K562 (cell line): ENCODE results near the gene RHEBL1. TPM values are rescaled to one million over a fixed set of nuclear protein-coding genes. Genes with fewer than 3 reads are reported as not detected.

Source experiments
- ARID3B ChIP-seq: fragments of 250-450 bp; sonication (Bioruptor Pico); IDR thresholded peaks from 2 replicates; pipeline ENCODE4 v1.4.0; 2020; ENCODE audit warnings: borderline replicate concordance
- CBFA2T3 ChIP-seq: fragments of 450-650 bp; IDR thresholded peaks from 2 replicates; pipeline ENCODE4 v1.6.1; 2017
- CHAMP1 ChIP-seq: fragments of 450-650 bp; IDR thresholded peaks from 2 replicates; pipeline ENCODE4 v1.6.1; 2016; ENCODE audit warnings: mild to moderate bottlenecking
- FIP1L1 ChIP-seq: fragments of 200-400 bp; formaldehyde crosslinking; IDR thresholded peaks from 2 replicates; pipeline ENCODE4 v1.6.1; 2018; ENCODE audit warnings: mild to moderate bottlenecking, low read depth, low read length; ENCODE audit not compliant: poor library complexity, severe bottlenecking
- FOXJ2 ChIP-seq: fragments of 200-800 bp; sonication (Bioruptor generic); IDR thresholded peaks from 2 replicates; pipeline ENCODE4 v1.6.1; 2016; ENCODE audit warnings: missing genetic modification characterization, missing compliant biosample characterization
- HMG20A ChIP-seq: fragments of 450-650 bp; formaldehyde crosslinking; conservative IDR thresholded peaks from 2 replicates; pipeline ENCODE4 v1.4.0; 2020; ENCODE audit warnings: mild to moderate bottlenecking, mixed read lengths
- NR2F6 ChIP-seq: fragments of 450-650 bp; formaldehyde crosslinking; IDR thresholded peaks from 2 replicates; pipeline ENCODE4 v1.4.0; 2020; ENCODE audit warnings: mild to moderate bottlenecking
- POLR2B ChIP-seq: fragments of 450-650 bp; IDR thresholded peaks from 2 replicates; pipeline ENCODE4 v1.6.1; 2018; ENCODE audit warnings: low read depth; ENCODE audit not compliant: partially characterized antibody
- POLR2H ChIP-seq: IDR thresholded peaks from 2 replicates; pipeline ENCODE4 v1.6.1; 2016; ENCODE audit warnings: missing genetic modification characterization, low read depth, mild to moderate bottlenecking, control low read depth, missing compliant biosample characterization, moderate library complexity
- SMAD3 ChIP-seq: fragments of 450-650 bp; formaldehyde crosslinking; conservative IDR thresholded peaks from 2 replicates; pipeline ENCODE4 v1.4.0; 2020; ENCODE audit warnings: mild to moderate bottlenecking
- SMARCC2 ChIP-seq: fragments of 450-650 bp; IDR thresholded peaks from 2 replicates; pipeline ENCODE4 v1.6.1; 2017; ENCODE audit warnings: antibody characterized with exemption, moderate library complexity, mild to moderate bottlenecking, low read depth
- ZNF134 ChIP-seq: fragments of 250-450 bp; sonication (Bioruptor Pico); conservative IDR thresholded peaks from 2 replicates; pipeline ENCODE4 v1.4.0; 2020
- ZNF263 ChIP-seq: sonication (generic); formaldehyde crosslinking; IDR thresholded peaks from 2 replicates; pipeline ENCODE4 v1.8.0; 2022; ENCODE audit warnings: mild to moderate bottlenecking, missing genetic modification reagents, borderline replicate concordance
- ZNF316 ChIP-seq: fragments of 450-650 bp; IDR thresholded peaks from 2 replicates; pipeline ENCODE4 v1.6.1; 2016
- ZNF507 ChIP-seq: conservative IDR thresholded peaks from 2 replicates; pipeline ENCODE4 v1.6.1; 2017; ENCODE audit warnings: missing genetic modification characterization, missing compliant biosample characterization
- ZNF57 ChIP-seq: fragments of 450-650 bp; formaldehyde crosslinking; IDR thresholded peaks from 2 replicates; pipeline ENCODE4 v1.4.0; 2020; ENCODE audit warnings: mild to moderate bottlenecking, moderate library complexity
- polyA plus RNA-seq, 8 experiments: library from polyadenylated mRNA; depleted of rRNA in 4 of 8; stranded (reverse) in 5 of 8; unstranded in 3 of 8; fragments of >200 nt; fragmentation: Nextera tagmentation in 2 of 8; fragmentation: Illumina TruSeq in 1 of 8; extraction: Ambion mirVana in 2 of 8; extraction: Trizol in 1 of 8; gene quantifications; 2 replicates each; pipeline versions ENCODE4 v1.2.1 to v1.2.3, GENCODE V29; 2011 to 2014; ENCODE audit warnings: inconsistent platforms in 1 of 8, missing spikeins in 1 of 8
- total RNA-seq, 7 experiments: library from RNA; depleted of rRNA in 6 of 7; stranded (reverse); fragments of >200 nt in 6 of 7; fragmentation: Illumina TruSeq in 2 of 7; extraction: Trizol in 2 of 7; gene quantifications; 2 replicates each; pipeline versions ENCODE4 v1.2.1 to v1.2.3, GENCODE V29; 2011 to 2021; ENCODE audit warnings: low replicate concordance in 1 of 7
- TF ChIP-seq, protein P1 (sequence below): fragments of 450-650 bp; conservative IDR thresholded peaks from 2 replicates; pipeline ENCODE4 v1.6.1; 2016; ENCODE audit warnings: missing genetic modification characterization, low read depth, mild to moderate bottlenecking, control low read depth, missing compliant biosample characterization
- TF ChIP-seq, protein P2 (sequence below), 2 experiments: fragments of 450-650 bp in 1 of 2; sonication (generic) in 1 of 2; formaldehyde crosslinking in 1 of 2; IDR thresholded peaks in 1 of 2; conservative IDR thresholded peaks in 1 of 2; 2 replicates each; pipeline versions ENCODE4 v1.6.1 to v1.8.1; 2016 to 2023; ENCODE audit warnings: mild to moderate bottlenecking in 2 of 2, moderate library complexity in 2 of 2, inconsistent platforms in 1 of 2, missing genetic modification reagents in 1 of 2
- TF ChIP-seq, protein P3 (sequence below): fragments of 450-650 bp; formaldehyde crosslinking; IDR thresholded peaks from 2 replicates; pipeline ENCODE4 v1.4.0; 2020; ENCODE audit warnings: mild to moderate bottlenecking

Gene RHEBL1
- total and polyA plus RNA-seq, 9 of the 15 experiments (the other 6 are each of a cell fraction or from before 2014, with no cell fraction given) = 4.3 to 36.1 (median 8.2) TPM

DNA sequence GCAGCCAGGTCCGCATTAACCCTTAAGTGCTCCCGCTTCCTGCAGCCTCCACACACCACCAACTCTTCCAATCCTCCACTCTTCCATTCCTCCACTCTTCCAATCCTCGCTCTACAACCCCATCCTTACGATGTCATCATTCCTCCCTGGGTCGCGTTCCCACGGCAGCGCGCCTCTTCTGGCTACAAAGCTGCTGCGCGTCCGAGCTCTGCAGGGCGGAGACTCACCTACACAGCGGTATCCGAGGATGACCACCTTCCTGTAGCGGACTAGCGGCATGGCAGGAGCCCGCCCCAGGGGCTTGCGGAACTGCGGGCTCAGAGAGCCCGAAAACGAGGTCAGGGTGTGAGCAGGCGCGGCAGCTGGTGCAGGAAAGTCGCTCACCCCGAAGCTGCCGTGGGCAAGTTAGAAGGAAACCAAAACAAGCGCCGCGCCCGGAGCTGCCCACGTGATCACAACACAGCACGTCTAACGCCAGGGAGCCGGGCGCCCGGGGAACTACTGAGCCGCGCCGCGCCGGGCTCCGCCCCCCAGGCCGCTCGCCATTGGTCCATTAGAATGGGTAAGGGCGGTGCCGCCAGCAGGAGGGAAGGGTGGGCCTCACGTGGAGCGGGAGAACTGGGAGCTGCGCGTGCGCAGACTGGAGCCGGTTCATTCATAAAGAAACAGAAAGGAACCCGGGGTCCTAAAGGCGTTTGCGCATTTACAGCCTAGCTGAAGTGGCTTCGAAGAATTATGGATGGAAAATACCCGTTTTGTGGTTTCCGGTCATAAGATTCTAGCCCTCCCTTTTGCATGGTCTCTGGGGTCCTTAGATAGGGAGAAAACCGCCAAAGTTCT lies at the start of gene RHEBL1 (continued):
- TF ChIP-seq, protein P1, sequence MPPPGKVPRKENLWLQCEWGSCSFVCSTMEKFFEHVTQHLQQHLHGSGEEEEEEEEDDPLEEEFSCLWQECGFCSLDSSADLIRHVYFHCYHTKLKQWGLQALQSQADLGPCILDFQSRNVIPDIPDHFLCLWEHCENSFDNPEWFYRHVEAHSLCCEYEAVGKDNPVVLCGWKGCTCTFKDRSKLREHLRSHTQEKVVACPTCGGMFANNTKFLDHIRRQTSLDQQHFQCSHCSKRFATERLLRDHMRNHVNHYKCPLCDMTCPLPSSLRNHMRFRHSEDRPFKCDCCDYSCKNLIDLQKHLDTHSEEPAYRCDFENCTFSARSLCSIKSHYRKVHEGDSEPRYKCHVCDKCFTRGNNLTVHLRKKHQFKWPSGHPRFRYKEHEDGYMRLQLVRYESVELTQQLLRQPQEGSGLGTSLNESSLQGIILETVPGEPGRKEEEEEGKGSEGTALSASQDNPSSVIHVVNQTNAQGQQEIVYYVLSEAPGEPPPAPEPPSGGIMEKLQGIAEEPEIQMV (tag) = no peak
- TF ChIP-seq ZNF134 (CRISPR knock-in tag) (no peak), CBFA2T3 (no peak), FOXJ2 (tag) (no peak), POLR2H (tag) (no peak), CHAMP1 (no peak), ZNF263 (CRISPR knock-in tag) (no peak), SMAD3 (no peak), FIP1L1 (no peak), ZNF507 (tag) (no peak), NR2F6 (CRISPR knock-in tag) (no peak), ARID3B (CRISPR knock-in tag) (no peak; the same call in 1 of the 2 replicates), POLR2B (peak; percentile 36), SMARCC2 (no peak), HMG20A (no peak), ZNF316 (peak; percentile 14; the same call in 1 of the 2 replicates), ZNF57 (no peak)
- TF ChIP-seq, protein P2, sequence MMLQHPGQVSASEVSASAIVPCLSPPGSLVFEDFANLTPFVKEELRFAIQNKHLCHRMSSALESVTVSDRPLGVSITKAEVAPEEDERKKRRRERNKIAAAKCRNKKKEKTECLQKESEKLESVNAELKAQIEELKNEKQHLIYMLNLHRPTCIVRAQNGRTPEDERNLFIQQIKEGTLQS (IDR thresholded peaks at IDR 0.05) = peak; percentile 88
- TF ChIP-seq, protein P2 (CRISPR knock-in tag; conservative IDR thresholded peaks at IDR 0.05) = peak; percentile 48; the same call in 1 of the 2 replicates
- TF ChIP-seq, protein P3, sequence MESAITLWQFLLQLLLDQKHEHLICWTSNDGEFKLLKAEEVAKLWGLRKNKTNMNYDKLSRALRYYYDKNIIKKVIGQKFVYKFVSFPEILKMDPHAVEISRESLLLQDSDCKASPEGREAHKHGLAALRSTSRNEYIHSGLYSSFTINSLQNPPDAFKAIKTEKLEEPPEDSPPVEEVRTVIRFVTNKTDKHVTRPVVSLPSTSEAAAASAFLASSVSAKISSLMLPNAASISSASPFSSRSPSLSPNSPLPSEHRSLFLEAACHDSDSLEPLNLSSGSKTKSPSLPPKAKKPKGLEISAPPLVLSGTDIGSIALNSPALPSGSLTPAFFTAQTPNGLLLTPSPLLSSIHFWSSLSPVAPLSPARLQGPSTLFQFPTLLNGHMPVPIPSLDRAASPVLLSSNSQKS = no peak
